WTC11 (cell line): Measurements from ENCODE around the gene EEF1A1. TPM values are rescaled to one million over a fixed set of nuclear protein-coding genes. Genes with fewer than 3 reads are reported as not detected.
A peak's percentile ranks its signal among the peaks of the same experiment; 100 is the strongest.
"Not testable (repeated sequence)": the region's sequence is repeated elsewhere in the genome, so short reads cannot be mapped to it uniquely, and the experiment has no call there.

Source experiments
- ATAC-seq: fragments of 200-7000 bp; cut with Tn5 transposase; 2 replicates; pipeline ENCODE4 v1.10.0; 2021; ENCODE audit warnings: mild to moderate bottlenecking, moderate library complexity
- CTCF ChIA-PET: fragments of 300-600 bp; sonication (Branson Sonifier 250); formaldehyde crosslinking; loops from one replicate; lab custom pipeline; 2021; ENCODE audit warnings: antibody characterized with exemption; lab: Charles Lee
- POLR2A ChIA-PET: fragments of 350-600 bp; sonication (Branson Sonifier 250); formaldehyde crosslinking; loops from one replicate; lab custom pipeline; 2021; ENCODE audit warnings: antibody characterized with exemption; lab: Charles Lee
- DNase-seq: peaks from one replicate; pipeline ENCODE4 v3.0.0; 2021; ENCODE audit warnings: low spot score
- H3K27ac Mint-ChIP-seq: 2 replicates; pipeline ENCODE4 v1.8.0; 2021; ENCODE audit warnings: mixed read lengths
- H3K27me3 Mint-ChIP-seq: 2 replicates; pipeline ENCODE4 v1.8.0; 2021; ENCODE audit warnings: low read depth, mild to moderate bottlenecking, moderate library complexity, mixed read lengths
- H3K36me3 Mint-ChIP-seq: 2 replicates; pipeline ENCODE4 v1.8.0; 2021; ENCODE audit warnings: mixed read lengths
- H3K4me1 Mint-ChIP-seq: 2 replicates; pipeline ENCODE4 v1.8.0; 2022; ENCODE audit warnings: mixed read lengths
- H3K4me3 Mint-ChIP-seq: 2 replicates; pipeline ENCODE4 v1.8.0; 2021; ENCODE audit warnings: mild to moderate bottlenecking, moderate library complexity, mixed read lengths
- H3K9me3 Mint-ChIP-seq: 2 replicates; pipeline ENCODE4 v1.8.0; 2021; ENCODE audit warnings: mixed read lengths
- AR ChIP-seq: fragments of 250-450 bp; sonication (Bioruptor Pico); IDR thresholded peaks from 2 replicates; pipeline ENCODE4 v1.9.0; 2021; ENCODE audit warnings: mild to moderate bottlenecking
- EMX1 ChIP-seq: fragments of 250-450 bp; sonication (Bioruptor Pico); IDR thresholded peaks from 2 replicates; pipeline ENCODE4 v1.8.0; 2021; ENCODE audit warnings: mild to moderate bottlenecking
- ERG ChIP-seq: fragments of 250-450 bp; sonication (Bioruptor Pico); IDR thresholded peaks from 2 replicates; pipeline ENCODE4 v1.8.0; 2021; ENCODE audit warnings: mild to moderate bottlenecking
- FOXJ3 ChIP-seq: sonication (generic); formaldehyde crosslinking; IDR thresholded peaks from 2 replicates; pipeline ENCODE4 v1.9.0; 2021; ENCODE audit warnings: missing genetic modification reagents, mild to moderate bottlenecking, borderline replicate concordance
- IRF1 ChIP-seq: sonication (generic); formaldehyde crosslinking; IDR thresholded peaks from 2 replicates; pipeline ENCODE4 v1.8.0; 2023; ENCODE audit warnings: missing genetic modification reagents
- MAX ChIP-seq: sonication (generic); formaldehyde crosslinking; IDR thresholded peaks from 2 replicates; pipeline ENCODE4 v1.8.0; 2022; ENCODE audit warnings: mild to moderate bottlenecking, missing genetic modification reagents
- NFATC4 ChIP-seq: fragments of 250-450 bp; sonication (Bioruptor Pico); IDR thresholded peaks from 2 replicates; pipeline ENCODE4 v1.9.0; 2021; ENCODE audit warnings: mild to moderate bottlenecking
- NFYB ChIP-seq: sonication (generic); formaldehyde crosslinking; conservative IDR thresholded peaks from 2 replicates; pipeline ENCODE4 v1.8.0; 2022; ENCODE audit warnings: low read depth, missing genetic modification reagents
- PRRX2 ChIP-seq: fragments of 250-450 bp; sonication (Bioruptor Pico); IDR thresholded peaks from 2 replicates; pipeline ENCODE4 v1.8.0; 2021; ENCODE audit warnings: mild to moderate bottlenecking
- ZNF416 ChIP-seq: fragments of 250-450 bp; sonication (Bioruptor Pico); IDR thresholded peaks from 2 replicates; pipeline ENCODE4 v1.9.0; 2021; ENCODE audit warnings: mild to moderate bottlenecking, inconsistent platforms
- ZNF425 ChIP-seq: fragments of 250-450 bp; sonication (Bioruptor Pico); conservative IDR thresholded peaks from 2 replicates; pipeline ENCODE4 v1.9.0; 2021; ENCODE audit warnings: mild to moderate bottlenecking
- ZNF671 ChIP-seq: fragments of 250-450 bp; sonication (Bioruptor Pico); IDR thresholded peaks from 2 replicates; pipeline ENCODE4 v1.8.0; 2021; ENCODE audit warnings: mild to moderate bottlenecking
- total RNA-seq: library from RNA; stranded (reverse); gene quantifications from 3 replicates; pipeline ENCODE4 v1.2.3, GENCODE V29; 2021
- TF ChIP-seq, protein P1 (sequence below): fragments of 250-450 bp; sonication (Bioruptor Pico); IDR thresholded peaks from 2 replicates; pipeline ENCODE4 v1.9.0; 2021; ENCODE audit warnings: mild to moderate bottlenecking, borderline replicate concordance

The EEF1A1 gene
- total RNA-seq, 1 experiment from 2014 or later, result 11,564 TPM

DNA sequence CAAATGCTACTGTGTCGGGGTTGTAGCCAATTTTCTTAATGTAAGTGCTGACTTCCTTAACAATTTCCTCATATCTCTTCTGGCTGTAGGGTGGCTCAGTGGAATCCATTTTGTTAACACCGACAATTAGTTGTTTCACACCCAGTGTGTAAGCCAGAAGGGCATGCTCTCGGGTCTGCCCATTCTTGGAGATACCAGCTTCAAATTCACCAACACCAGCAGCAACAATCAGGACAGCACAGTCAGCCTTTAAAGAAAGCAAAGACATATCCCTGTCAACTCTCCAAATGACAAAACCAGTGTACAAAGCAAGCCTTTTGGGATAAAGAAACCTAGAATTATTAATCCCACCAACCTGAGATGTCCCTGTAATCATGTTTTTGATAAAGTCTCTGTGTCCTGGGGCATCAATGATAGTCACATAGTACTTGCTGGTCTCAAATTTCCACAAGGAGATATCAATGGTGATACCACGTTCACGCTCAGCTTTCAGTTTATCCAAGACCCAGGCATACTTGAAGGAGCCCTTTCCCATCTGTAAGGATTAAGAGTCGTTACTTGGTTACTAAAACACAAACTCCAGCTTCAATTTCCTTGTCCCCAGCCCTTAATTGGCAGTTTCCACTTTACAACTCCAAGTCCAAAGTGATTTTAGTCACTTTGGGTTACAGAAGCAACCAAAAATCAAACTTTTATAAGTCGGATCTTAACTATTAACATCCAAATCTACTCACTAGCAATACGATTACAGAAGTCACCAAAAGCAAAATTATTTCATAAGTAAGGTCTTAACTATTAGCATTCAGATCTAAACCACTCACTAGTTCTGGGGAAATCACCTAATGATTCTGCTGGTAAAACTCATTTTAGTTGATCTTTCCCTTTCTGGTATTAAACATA, 1.6 kb downstream of the EEF1A1 start (continued):
- peak; percentile 95 for TF ChIP-seq ZNF425 (CRISPR knock-in tag)

- ATAC-seq, result not testable (repeated sequence)
- TF ChIP-seq EMX1, result peak; percentile 51; the same call in 1 of the 2 replicates
- TF ChIP-seq NFATC4, result peak; percentile 36; the same call in 1 of the 2 replicates
- TF ChIP-seq AR (CRISPR knock-in tag), result peak; percentile 70; the same call in 1 of the 2 replicates
- 0 out of 2 replicates have a peak, but pooled peaks have one; percentile 16 for TF ChIP-seq MAX (CRISPR knock-in tag)
- TF ChIP-seq ZNF671, result peak; percentile 59; the same call in 1 of the 2 replicates
- TF ChIP-seq, all 79 proteins: peak for 5; not testable (repeated sequence) for 74
- DNase-seq, H3K9me3 Mint-ChIP-seq, CTCF ChIA-PET: not testable (repeated sequence)
- peak overlapping the region; percentile 98 for H3K4me3 Mint-ChIP-seq
- peak overlapping the region; percentile 96 for H3K27ac Mint-ChIP-seq
- POLR2A ChIA-PET, result interaction anchor here (1.0 to 3.5 kb wide), 2 partner anchors 47 to 61 kb away, joined by 3 to 26 read pairs; no protein-coding TSS in a partner anchor
- peaks cover 12% of the 10 kb centered on the region for H3K27me3 Mint-ChIP-seq
- H3K36me3 Mint-ChIP-seq, result peaks cover 64% of the 10 kb centered on the region
- peaks cover 58% of the 10 kb centered on the region for H3K4me1 Mint-ChIP-seq
Observed at GRCh38 chr6:73518100-73518981, 2.5 kb downstream of the EEF1A1 start.

DNA sequence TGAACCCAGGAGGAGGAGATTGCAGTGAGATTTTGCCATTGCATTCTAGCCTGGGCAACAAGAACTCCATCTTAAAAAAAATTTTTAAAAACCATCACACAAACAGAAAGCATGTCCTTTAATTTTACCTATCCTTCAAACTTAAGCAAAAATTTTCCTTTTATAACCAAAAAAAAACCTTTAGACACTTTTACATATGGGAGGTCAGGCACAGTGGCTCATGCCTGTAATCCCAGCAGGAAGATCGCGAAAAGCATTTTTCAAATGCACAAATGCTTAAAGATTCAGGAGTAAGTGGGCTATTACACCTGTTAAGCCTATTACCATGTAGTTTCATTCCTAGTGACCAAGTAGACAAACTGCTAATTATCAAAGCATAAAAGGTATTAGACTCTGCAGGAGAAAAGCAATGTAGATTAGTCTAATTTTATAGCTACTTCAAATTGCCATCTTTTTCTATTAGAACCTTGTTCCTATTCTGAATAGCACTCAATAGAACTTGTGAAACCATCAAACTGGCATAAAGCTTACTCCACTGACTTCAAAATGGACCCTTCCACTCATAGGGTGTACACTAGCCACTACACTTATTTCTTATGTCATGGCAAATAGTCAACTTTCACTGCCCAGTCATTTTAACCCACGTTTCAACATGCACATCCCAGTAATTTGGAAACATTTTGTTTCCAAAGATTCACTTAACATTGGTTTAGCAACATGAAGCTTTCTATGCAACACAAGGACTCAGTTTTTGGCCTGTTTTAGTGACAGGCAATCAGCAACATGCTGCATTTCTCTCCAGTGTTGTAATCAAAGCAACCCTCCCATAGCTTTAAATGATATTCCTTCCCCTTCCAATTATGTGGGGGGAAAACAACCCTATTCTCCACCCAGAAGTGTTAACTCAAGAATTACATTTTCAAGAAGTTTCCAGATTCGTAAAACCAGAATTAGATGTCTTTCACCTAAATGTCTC, 4.0 kb downstream of the EEF1A1 start:
- Mint-ChIP-seq H3K9me3 (no peaks in the 10 kb centered on the region), H3K4me3 (peak overlapping the region; percentile 98), H3K27ac (peak overlapping the region; percentile 98), H3K27me3 (peaks cover 12% of the 10 kb centered on the region), H3K4me1 (peaks cover 49% of the 10 kb centered on the region), H3K36me3 (peaks cover 64% of the 10 kb centered on the region)
- ATAC-seq (no peak), DNase-seq (no peak)
- POLR2A ChIA-PET, result interaction anchor here (0.7 kb wide), 1 partner anchor 63 kb away, joined by 4 read pairs; no protein-coding TSS in a partner anchor
- CTCF ChIA-PET, result no interaction called here
- TF ChIP-seq ZNF416 (CRISPR knock-in tag) (peak; percentile 72), IRF1 (CRISPR knock-in tag) (no peak), ZNF671 (peak; percentile 87), FOXJ3 (CRISPR knock-in tag) (no peak), PRRX2 (CRISPR knock-in tag) (peak; percentile 74), NFATC4 (peak; percentile 91), ERG (CRISPR knock-in tag) (peak; percentile 93), NFYB (no peak)
- TF ChIP-seq, protein P1, sequence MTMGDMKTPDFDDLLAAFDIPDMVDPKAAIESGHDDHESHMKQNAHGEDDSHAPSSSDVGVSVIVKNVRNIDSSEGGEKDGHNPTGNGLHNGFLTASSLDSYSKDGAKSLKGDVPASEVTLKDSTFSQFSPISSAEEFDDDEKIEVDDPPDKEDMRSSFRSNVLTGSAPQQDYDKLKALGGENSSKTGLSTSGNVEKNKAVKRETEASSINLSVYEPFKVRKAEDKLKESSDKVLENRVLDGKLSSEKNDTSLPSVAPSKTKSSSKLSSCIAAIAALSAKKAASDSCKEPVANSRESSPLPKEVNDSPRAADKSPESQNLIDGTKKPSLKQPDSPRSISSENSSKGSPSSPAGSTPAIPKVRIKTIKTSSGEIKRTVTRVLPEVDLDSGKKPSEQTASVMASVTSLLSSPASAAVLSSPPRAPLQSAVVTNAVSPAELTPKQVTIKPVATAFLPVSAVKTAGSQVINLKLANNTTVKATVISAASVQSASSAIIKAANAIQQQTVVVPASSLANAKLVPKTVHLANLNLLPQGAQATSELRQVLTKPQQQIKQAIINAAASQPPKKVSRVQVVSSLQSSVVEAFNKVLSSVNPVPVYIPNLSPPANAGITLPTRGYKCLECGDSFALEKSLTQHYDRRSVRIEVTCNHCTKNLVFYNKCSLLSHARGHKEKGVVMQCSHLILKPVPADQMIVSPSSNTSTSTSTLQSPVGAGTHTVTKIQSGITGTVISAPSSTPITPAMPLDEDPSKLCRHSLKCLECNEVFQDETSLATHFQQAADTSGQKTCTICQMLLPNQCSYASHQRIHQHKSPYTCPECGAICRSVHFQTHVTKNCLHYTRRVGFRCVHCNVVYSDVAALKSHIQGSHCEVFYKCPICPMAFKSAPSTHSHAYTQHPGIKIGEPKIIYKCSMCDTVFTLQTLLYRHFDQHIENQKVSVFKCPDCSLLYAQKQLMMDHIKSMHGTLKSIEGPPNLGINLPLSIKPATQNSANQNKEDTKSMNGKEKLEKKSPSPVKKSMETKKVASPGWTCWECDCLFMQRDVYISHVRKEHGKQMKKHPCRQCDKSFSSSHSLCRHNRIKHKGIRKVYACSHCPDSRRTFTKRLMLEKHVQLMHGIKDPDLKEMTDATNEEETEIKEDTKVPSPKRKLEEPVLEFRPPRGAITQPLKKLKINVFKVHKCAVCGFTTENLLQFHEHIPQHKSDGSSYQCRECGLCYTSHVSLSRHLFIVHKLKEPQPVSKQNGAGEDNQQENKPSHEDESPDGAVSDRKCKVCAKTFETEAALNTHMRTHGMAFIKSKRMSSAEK (CRISPR knock-in tag), result peak; percentile 80; the same call in 1 of the 2 replicates
